K562 (cell line): ENCODE measurements around the gene YIPF1. TPM values are rescaled to one million over a fixed set of nuclear protein-coding genes. Genes with fewer than 3 reads are reported as not detected.

ENCODE experiments used
- CBX5 ChIP-seq: IDR thresholded peaks from 2 replicates; pipeline ENCODE4 v1.6.1; 2014; ENCODE audit warnings: low read depth, borderline replicate concordance
- FOXP1 ChIP-seq: sonication (generic); formaldehyde crosslinking; IDR thresholded peaks from 2 replicates; pipeline ENCODE4 v1.8.0; 2022; ENCODE audit warnings: mild to moderate bottlenecking, missing genetic modification reagents
- HDAC1 ChIP-seq, 2 experiments: fragments of 450-650 bp; IDR thresholded peaks; 2 replicates each; pipeline ENCODE4 v1.6.1; 2016 to 2017; ENCODE audit warnings: inconsistent platforms in 1 of 2, mild to moderate bottlenecking in 1 of 2, moderate library complexity in 1 of 2
- IFI16 ChIP-seq: fragments of 250-450 bp; sonication (Bioruptor Pico); IDR thresholded peaks from 2 replicates; pipeline ENCODE4 v2.1.2; 2022; ENCODE audit warnings: mild to moderate bottlenecking, inconsistent platforms
- NFE2L1 ChIP-seq: fragments of 450-650 bp; IDR thresholded peaks from 2 replicates; pipeline ENCODE4 v1.6.1; 2016; ENCODE audit warnings: missing genetic modification characterization, low read depth, mild to moderate bottlenecking, missing compliant biosample characterization, moderate library complexity, borderline replicate concordance
- POLR3G ChIP-seq: IDR thresholded peaks from 2 replicates; pipeline ENCODE4 v1.6.1; 2011; ENCODE audit not compliant: insufficient read length, insufficient replicate concordance; ENCODE audit errors: extremely low read depth
- RB1 ChIP-seq: fragments of 450-650 bp; IDR thresholded peaks from 2 replicates; pipeline ENCODE4 v1.6.1; 2017; ENCODE audit warnings: low read depth, mild to moderate bottlenecking
- TRIM24 ChIP-seq, 2 experiments: fragments of 450-650 bp; IDR thresholded peaks; 2 replicates each; pipeline ENCODE4 v1.6.1; 2016
- TRIM28 ChIP-seq: fragments of 450-650 bp; IDR thresholded peaks from 2 replicates; pipeline ENCODE4 v1.6.1; 2017
- XRCC3 ChIP-seq: fragments of 450-650 bp; IDR thresholded peaks from 2 replicates; pipeline ENCODE4 v1.6.1; 2017; ENCODE audit warnings: mild to moderate bottlenecking, moderate library complexity
- ZFP1 ChIP-seq: fragments of 450-650 bp; formaldehyde crosslinking; IDR thresholded peaks from 2 replicates; pipeline ENCODE4 v1.4.0; 2020; ENCODE audit warnings: mild to moderate bottlenecking, mixed read lengths
- ZNF280A ChIP-seq: fragments of 450-650 bp; IDR thresholded peaks from 2 replicates; pipeline ENCODE4 v1.6.1; 2018; ENCODE audit warnings: mild to moderate bottlenecking, low read depth; ENCODE audit not compliant: partially characterized antibody
- ZNF79 ChIP-seq: fragments of 250-450 bp; sonication (Bioruptor Pico); IDR thresholded peaks from 2 replicates; pipeline ENCODE4 v1.4.0; 2020; ENCODE audit warnings: low read depth, mild to moderate bottlenecking, moderate library complexity
- polyA plus RNA-seq, 8 experiments: library from polyadenylated mRNA; depleted of rRNA in 4 of 8; stranded (reverse) in 5 of 8; unstranded in 3 of 8; fragments of >200 nt; fragmentation: Nextera tagmentation in 2 of 8; fragmentation: Illumina TruSeq in 1 of 8; extraction: Ambion mirVana in 2 of 8; extraction: Trizol in 1 of 8; gene quantifications; 2 replicates each; pipeline versions ENCODE4 v1.2.1 to v1.2.3, GENCODE V29; 2011 to 2014; ENCODE audit warnings: inconsistent platforms in 1 of 8, missing spikeins in 1 of 8
- total RNA-seq, 7 experiments: library from RNA; depleted of rRNA in 6 of 7; stranded (reverse); fragments of >200 nt in 6 of 7; fragmentation: Illumina TruSeq in 2 of 7; extraction: Trizol in 2 of 7; gene quantifications; 2 replicates each; pipeline versions ENCODE4 v1.2.1 to v1.2.3, GENCODE V29; 2011 to 2021; ENCODE audit warnings: low replicate concordance in 1 of 7
- TF ChIP-seq, protein P1 (sequence below): fragments of 250-450 bp; sonication (Bioruptor Pico); IDR thresholded peaks from 2 replicates; pipeline ENCODE4 v1.9.0; 2021; ENCODE audit warnings: mild to moderate bottlenecking

YIPF1 gene
- total and polyA plus RNA-seq, 9 of the 15 experiments (the other 6 are each of a cell fraction or from before 2014, with no cell fraction given) = 11.5 to 37.5 (median 19.2) TPM

DNA sequence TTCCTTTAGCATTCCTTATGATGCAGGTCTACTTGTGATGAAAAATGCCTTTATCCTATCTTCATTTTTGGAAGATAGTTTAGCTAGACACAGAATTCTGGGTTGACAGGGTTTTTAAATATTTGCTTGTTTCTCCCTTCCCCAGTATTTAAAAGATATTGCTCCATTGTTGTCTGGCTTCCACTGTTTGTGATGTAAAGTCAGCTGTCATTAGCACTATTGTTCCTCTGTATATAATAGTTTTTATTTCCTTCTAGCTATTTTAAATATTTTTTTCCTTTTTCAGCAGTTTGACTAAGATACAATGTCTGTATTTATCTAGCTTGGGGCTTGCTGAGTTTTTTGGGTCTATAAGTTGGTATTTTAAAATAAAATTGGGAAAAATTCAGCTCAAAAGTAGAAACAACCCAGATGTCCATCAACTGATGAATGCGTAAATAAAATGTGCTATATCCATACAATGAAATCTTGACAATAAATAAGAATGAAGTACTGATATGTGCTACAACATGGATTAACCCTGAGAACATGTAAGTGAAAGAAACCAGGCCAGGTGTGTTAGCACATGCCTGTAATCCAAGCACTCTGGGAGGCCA, 44.7 kb upstream of the YIPF1 start (continued):
- TF ChIP-seq ZNF280A (peak; percentile 47), IFI16 (CRISPR knock-in tag) (no peak), POLR3G (no peak), NFE2L1 (tag) (no peak), ZNF79 (no peak), HDAC1 (IDR thresholded peaks at IDR 0.05) (0 out of 4 replicates have a peak, but pooled peaks of 1 of the 2 experiments have one; percentile 39), TRIM24 (IDR thresholded peaks at IDR 0.05) (peak in 1 of 2 experiments; percentile 66; a peak in 2 of 4 replicates), CBX5 (peak; percentile 86), FOXP1 (CRISPR knock-in tag) (no peak), ZFP1 (CRISPR knock-in tag) (0 out of 2 replicates have a peak, but pooled peaks have one; percentile 43), TRIM28 (peak; percentile 96), RB1 (no peak), XRCC3 (peak; percentile 72; the same call in 1 of the 2 replicates)
- TF ChIP-seq, protein P1, sequence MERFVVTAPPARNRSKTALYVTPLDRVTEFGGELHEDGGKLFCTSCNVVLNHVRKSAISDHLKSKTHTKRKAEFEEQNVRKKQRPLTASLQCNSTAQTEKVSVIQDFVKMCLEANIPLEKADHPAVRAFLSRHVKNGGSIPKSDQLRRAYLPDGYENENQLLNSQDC (CRISPR knock-in tag) = no peak
